Astrocyte (in vitro differentiated cells and primary cell): Measurements from ENCODE around the gene ERN1. TPM values are rescaled to one million over a fixed set of nuclear protein-coding genes. Genes with fewer than 3 reads are reported as not detected.

Source experiments
- DNase-seq: peaks from one replicate; pipeline ENCODE4 v3.0.0-alpha.2; 2010; ENCODE audit warnings: low read depth
- FAIRE-seq: peaks from 2 replicates; lab custom pipeline; 2011; peaks lifted over from hg19 to GRCh38; lab: Jason Lieb, UNC
- H2AFZ ChIP-seq: 2 replicates; pipeline ENCODE4 v1.6.0; 2012; ENCODE audit warnings: low read depth, low read length, inconsistent platforms
- H3K27ac ChIP-seq: 2 replicates; pipeline ENCODE4 v1.5.1; 2011; ENCODE audit warnings: low read depth, low read length, inconsistent platforms
- H3K27me3 ChIP-seq: 2 replicates; pipeline ENCODE4 v1.6.0; 2011; ENCODE audit warnings: low read length, inconsistent platforms; ENCODE audit not compliant: insufficient read depth
- H3K36me3 ChIP-seq: 2 replicates; pipeline ENCODE4 v1.5.1; 2011; ENCODE audit warnings: low read length, inconsistent platforms; ENCODE audit not compliant: insufficient read depth
- H3K4me1 ChIP-seq: 2 replicates; pipeline ENCODE4 v1.5.1; 2011; ENCODE audit warnings: low read length, inconsistent platforms; ENCODE audit not compliant: insufficient read depth
- H3K4me2 ChIP-seq: 2 replicates; pipeline ENCODE4 v1.6.0; 2012; ENCODE audit warnings: low read length, inconsistent platforms
- H3K4me3 ChIP-seq: 2 replicates; pipeline ENCODE4 v1.5.1; 2011; ENCODE audit warnings: low read depth, mild to moderate bottlenecking, low read length, inconsistent platforms; ENCODE audit not compliant: insufficient read depth
- H3K79me2 ChIP-seq: 2 replicates; pipeline ENCODE4 v1.6.0; 2012; ENCODE audit warnings: mild to moderate bottlenecking, low read length, inconsistent platforms; ENCODE audit not compliant: insufficient read depth
- H3K9ac ChIP-seq: 2 replicates; pipeline ENCODE4 v1.6.0; 2012; ENCODE audit warnings: mild to moderate bottlenecking, low read length, inconsistent platforms
- H3K9me3 ChIP-seq: 2 replicates; pipeline ENCODE4 v1.5.1; 2012; ENCODE audit warnings: low read depth, mild to moderate bottlenecking, low read length, inconsistent platforms; ENCODE audit not compliant: insufficient read depth
- H4K20me1 ChIP-seq: 2 replicates; pipeline ENCODE4 v1.6.0; 2012; ENCODE audit warnings: low read length, inconsistent platforms; ENCODE audit not compliant: insufficient read depth
- H3K27ac Mint-ChIP-seq: one replicate; pipeline ENCODE4 v1.8.0; 2021; ENCODE audit warnings: mild to moderate bottlenecking, mixed read lengths; ENCODE audit not compliant: unreplicated experiment
- H3K27me3 Mint-ChIP-seq: one replicate; pipeline ENCODE4 v1.8.0; 2021; ENCODE audit warnings: low read depth, mixed read lengths; ENCODE audit not compliant: unreplicated experiment
- H3K36me3 Mint-ChIP-seq: one replicate; pipeline ENCODE4 v1.8.0; 2021; ENCODE audit warnings: low read depth, mixed read lengths; ENCODE audit not compliant: unreplicated experiment
- H3K4me1 Mint-ChIP-seq: one replicate; pipeline ENCODE4 v1.8.0; 2021; ENCODE audit warnings: low read depth, mixed read lengths; ENCODE audit not compliant: unreplicated experiment
- H3K4me3 Mint-ChIP-seq: one replicate; pipeline ENCODE4 v1.8.0; 2021; ENCODE audit warnings: mild to moderate bottlenecking, moderate library complexity, mixed read lengths; ENCODE audit not compliant: unreplicated experiment
- H3K9me3 Mint-ChIP-seq: one replicate; pipeline ENCODE4 v1.8.0; 2021; ENCODE audit warnings: mild to moderate bottlenecking, mixed read lengths; ENCODE audit not compliant: unreplicated experiment
- CTCF ChIP-seq: IDR thresholded peaks from 2 replicates; pipeline ENCODE4 v1.5.1; 2011; ENCODE audit warnings: low read depth, mild to moderate bottlenecking, inconsistent platforms, low read length, moderate library complexity; ENCODE audit not compliant: insufficient read depth
- EZH2 ChIP-seq: IDR thresholded peaks from 2 replicates; pipeline ENCODE4 v1.6.1; 2012; ENCODE audit warnings: mild to moderate bottlenecking, low read length, inconsistent platforms; ENCODE audit not compliant: insufficient read depth
- total RNA-seq: library from RNA; stranded (reverse); gene quantifications from 2 replicates; pipeline ENCODE4 v1.2.1, GENCODE V29; 2021

Gene ERN1
- total RNA-seq, 1 donor from 2014 or later, result 11.7 TPM

- no peaks in the 10 kb centered on the region for H3K36me3 ChIP-seq
- FAIRE-seq (no peak), DNase-seq (peak; percentile 60)
- no peak overlapping the region for H3K27ac Mint-ChIP-seq
- peaks cover 13% of the 10 kb centered on the region for H3K4me1 Mint-ChIP-seq
- no peak for TF ChIP-seq CTCF
- TF ChIP-seq EZH2, result no peak
- peak overlapping the region; percentile 37 for H2AFZ ChIP-seq
- peak overlapping the region; percentile 86 for H3K4me3 ChIP-seq
- H3K9me3 Mint-ChIP-seq, result no peaks in the 10 kb centered on the region
- H3K79me2 ChIP-seq, result peaks cover 11% of the 10 kb centered on the region
- H3K27me3 ChIP-seq, result no peaks in the 10 kb centered on the region
- peaks cover 7% of the 10 kb centered on the region for H4K20me1 ChIP-seq
- H3K9me3 ChIP-seq, result no peaks in the 10 kb centered on the region
- H3K36me3 Mint-ChIP-seq, result peaks cover 5% of the 10 kb centered on the region
- H3K4me1 ChIP-seq, result peaks cover 16% of the 10 kb centered on the region
- H3K4me3 Mint-ChIP-seq, result no peak overlapping the region
- peak overlapping the region; percentile 91 for H3K9ac ChIP-seq
- no peaks in the 10 kb centered on the region for H3K27me3 Mint-ChIP-seq
- peak overlapping the region; percentile 77 for H3K27ac ChIP-seq
- peak overlapping the region; percentile 96 for H3K4me2 ChIP-seq
Measured at GRCh38 chr17:64146418-64147109, 16.6 kb upstream of the ERN1 start.

GRCh38 chr17:64145751-64146417, 15.9 kb upstream of the ERN1 start:
- H3K27ac ChIP-seq, result peak overlapping the region; percentile 77
- H2AFZ ChIP-seq, result peak overlapping the region; percentile 92
- H3K4me2 ChIP-seq, result peak overlapping the region; percentile 96
- Mint-ChIP-seq H3K36me3 (peaks cover 5% of the 10 kb centered on the region), H3K27ac (no peak overlapping the region), H3K27me3 (no peaks in the 10 kb centered on the region), H3K9me3 (no peaks in the 10 kb centered on the region), H3K4me1 (peaks cover 13% of the 10 kb centered on the region), H3K4me3 (no peak overlapping the region)
- TF ChIP-seq CTCF, result no peak
- no peak for TF ChIP-seq EZH2
- H3K36me3 ChIP-seq, result no peaks in the 10 kb centered on the region
- H4K20me1 ChIP-seq, result peaks cover 7% of the 10 kb centered on the region
- H3K4me3 ChIP-seq, result peak overlapping the region; percentile 86
- DNase-seq (peak; percentile 100), FAIRE-seq (peak; percentile 56)
- peaks cover 16% of the 10 kb centered on the region for H3K4me1 ChIP-seq
- H3K79me2 ChIP-seq, result peaks cover 11% of the 10 kb centered on the region
- no peaks in the 10 kb centered on the region for H3K27me3 ChIP-seq
- peak overlapping the region; percentile 91 for H3K9ac ChIP-seq
- no peaks in the 10 kb centered on the region for H3K9me3 ChIP-seq
